GM12878 (cell line): ENCODE data around the gene ARSI. TPM values are rescaled to one million over a fixed set of nuclear protein-coding genes. Genes with fewer than 3 reads are reported as not detected.

Experiments
- ATAC-seq: fragments of 200-7000 bp; cut with Tn5 transposase; 3 replicates; pipeline ENCODE4 v1.9.1; 2020; ENCODE audit warnings: mild to moderate bottlenecking, moderate library complexity
- BruUV-seq: library from RNA; stranded (reverse); fragments of 400-500 nt; replicated peaks from 2 replicates; lab custom pipeline; 2021; lab: Mats Ljungman, UMichigan
- CTCF ChIA-PET: fragments of 300-600 bp; sonication (Branson Sonifier 250); formaldehyde crosslinking; extraction: SDS; loops from one replicate; lab custom pipeline; 2021; ENCODE audit warnings: inconsistent platforms; lab: Yijun Ruan, JAX
- POLR2A ChIA-PET: fragments of 350-600 bp; formaldehyde crosslinking; extraction: SDS; loops from one replicate; lab custom pipeline; 2021; ENCODE audit warnings: inconsistent platforms; lab: Charles Lee
- RAD21 ChIA-PET: fragments of 300-600 bp; sonication (Branson Sonifier 250); formaldehyde crosslinking; loops from one replicate; lab custom pipeline; 2023; ENCODE audit warnings: antibody characterized with exemption; ENCODE audit not compliant: unreplicated experiment; lab: Charles Lee
- SMC1A ChIA-PET: fragments of 300-600 bp; sonication (Branson Sonifier 250); formaldehyde crosslinking; loops from one replicate; lab custom pipeline; 2023; ENCODE audit not compliant: unreplicated experiment, uncharacterized antibody; lab: Charles Lee
- DNase-seq: peaks from one replicate; pipeline ENCODE4 v3.0.0-alpha.2; 2011; ENCODE audit warnings: low read depth, low spot score
- FAIRE-seq: peaks from 3 replicates; lab custom pipeline; 2011; peaks lifted over from hg19 to GRCh38; lab: Jason Lieb, UNC
- H2AFZ ChIP-seq: 2 replicates; pipeline ENCODE4 v1.6.0; 2011; ENCODE audit warnings: low read depth, low read length, control low read depth; ENCODE audit not compliant: control insufficient read depth
- H3K27ac ChIP-seq: 2 replicates; pipeline ENCODE4 v1.5.1; 2011; ENCODE audit warnings: control low read depth; ENCODE audit not compliant: control insufficient read depth, insufficient read depth
- H3K27me3 ChIP-seq, 2 experiments: replicated peaks in 1 of 2; 2 replicates each; pipeline versions ENCODE4 v1.6.0 to v1.6.1; 2011; ENCODE audit warnings: low read length in 1 of 2; ENCODE audit not compliant: control insufficient read depth in 2 of 2, insufficient read depth in 2 of 2
- H3K36me3 ChIP-seq, 2 experiments: 2 replicates each; pipeline ENCODE4 v1.5.1; 2011; ENCODE audit warnings: low read length in 1 of 2; ENCODE audit not compliant: control insufficient read depth in 2 of 2, insufficient read depth in 2 of 2
- H3K4me1 ChIP-seq: 2 replicates; pipeline ENCODE4 v1.6.1; 2011; ENCODE audit warnings: mild to moderate bottlenecking, low read length, moderate library complexity, mixed read lengths; ENCODE audit not compliant: control insufficient read depth, insufficient read depth
- H3K4me2 ChIP-seq: 2 replicates; pipeline ENCODE4 v1.6.0; 2011; ENCODE audit warnings: control low read depth; ENCODE audit not compliant: control insufficient read depth, insufficient read depth
- H3K4me3 ChIP-seq: fragments of 200-600 bp; sonication (generic); 2 replicates; pipeline ENCODE4 v1.5.1; 2016
- H3K79me2 ChIP-seq: 2 replicates; pipeline ENCODE4 v1.6.0; 2011; ENCODE audit warnings: low read length; ENCODE audit not compliant: control insufficient read depth, insufficient read depth
- H3K9ac ChIP-seq: 2 replicates; pipeline ENCODE4 v1.8.0; 2011; ENCODE audit warnings: low read length, control low read depth, mixed read lengths; ENCODE audit not compliant: control insufficient read depth, insufficient read depth
- H3K9me3 ChIP-seq: replicated peaks from 3 replicates; pipeline ENCODE4 v1.5.1; 2011; ENCODE audit warnings: mild to moderate bottlenecking, low read length; ENCODE audit not compliant: control insufficient read depth, insufficient read depth
- H4K20me1 ChIP-seq: 2 replicates; pipeline ENCODE4 v1.6.0; 2011; ENCODE audit not compliant: control insufficient read depth, insufficient read depth
- BCL11A ChIP-seq: IDR thresholded peaks from 2 replicates; pipeline ENCODE4 v1.6.1; 2011; ENCODE audit warnings: low read depth, low read length
- BMI1 ChIP-seq: fragments of 450-650 bp; IDR thresholded peaks from 2 replicates; pipeline ENCODE4 v1.6.1; 2016; ENCODE audit warnings: mild to moderate bottlenecking, moderate library complexity, borderline replicate concordance
- CTCF ChIP-seq, 3 experiments: IDR thresholded peaks in 2 of 3; conservative IDR thresholded peaks in 1 of 3; 2 replicates each; pipeline ENCODE4 v1.5.1; 2011; ENCODE audit warnings: low read depth in 3 of 3, low read length in 3 of 3, mild to moderate bottlenecking in 3 of 3, control low read depth in 2 of 3, moderate library complexity in 2 of 3, inconsistent platforms in 1 of 3, mixed read lengths in 1 of 3; ENCODE audit not compliant: control insufficient read depth in 2 of 3, insufficient read depth in 1 of 3; ENCODE audit errors: extremely low read depth in 1 of 3
- EGR1 ChIP-seq, 2 experiments: IDR thresholded peaks; 1 replicate in 1 of 2; 2 replicates in 1 of 2; pipeline ENCODE4 v1.6.1; 2011 to 2012; ENCODE audit warnings: low read depth in 2 of 2, low read length in 2 of 2, borderline replicate concordance in 1 of 2, mild to moderate bottlenecking in 1 of 2, moderate library complexity in 1 of 2
- SP1 ChIP-seq: IDR thresholded peaks from one replicate; pipeline ENCODE4 v1.6.1; 2011; ENCODE audit warnings: low read depth, low read length
- TARDBP ChIP-seq: IDR thresholded peaks from 2 replicates; pipeline ENCODE4 v1.6.1; 2016; ENCODE audit warnings: borderline replicate concordance
- ZBTB33 ChIP-seq: fragments of 450-650 bp; IDR thresholded peaks from 2 replicates; pipeline ENCODE4 v1.6.1; 2017; ENCODE audit warnings: mild to moderate bottlenecking
- ZBTB4 ChIP-seq: fragments of 450-650 bp; formaldehyde crosslinking; IDR thresholded peaks from 2 replicates; pipeline ENCODE4 v1.4.0; 2022; ENCODE audit warnings: mild to moderate bottlenecking, moderate library complexity
- WGBS: methylation state at CpG from one replicate; pipeline ENCODE4 v1.1.6; 2016; ENCODE audit warnings: low lambda C conversion rate; ENCODE audit not compliant: insufficient replicate concordance, insufficient coverage; ENCODE audit errors: missing lambda C conversion rate; 5-methylcytosine and 5-hydroxymethylcytosine counted together
- in situ Hi-C: fragments of 300-500 bp; cut with MboI; formaldehyde crosslinking; loops from 9 replicates; pipeline ENCODE4 v1.14.3; 2018; ENCODE audit warnings: mixed read lengths
- intact Hi-C: fragments of 100-400 bp; cut with micrococcal nuclease; formaldehyde crosslinking; loops from one replicate; pipeline ENCODE4 v1.14.2; 2022; ENCODE audit not compliant: unreplicated experiment
- polyA plus RNA-seq, 11 experiments: library from polyadenylated mRNA; depleted of rRNA in 4 of 11; unstranded in 6 of 11; stranded (reverse) in 5 of 11; fragments of >200 nt; fragmentation: Nextera tagmentation in 4 of 11; fragmentation: Illumina TruSeq in 1 of 11; extraction: Ambion mirVana in 4 of 11; extraction: Trizol in 1 of 11; gene quantifications; 1 replicate in 1 of 11; 2 replicates in 10 of 11; pipeline versions ENCODE4 v1.2.1 to v1.2.3, GENCODE V29; 2011 to 2016; ENCODE audit warnings: inconsistent platforms in 2 of 11, missing spikeins in 2 of 11, low read depth in 1 of 11
- total RNA-seq, 4 experiments: library from RNA; depleted of rRNA in 3 of 4; stranded (reverse); fragments of >200 nt in 3 of 4; fragmentation: Illumina TruSeq in 1 of 4; extraction: Trizol in 1 of 4; gene quantifications; 2 replicates each; pipeline versions ENCODE4 v1.2.1 to v1.2.3, GENCODE V29; 2013 to 2021

ARSI gene
- total and polyA plus RNA-seq, 10 of the 15 experiments (the other 5 are each of a cell fraction or from before 2014, with no cell fraction given): not detected

GRCh38 chr5:150323092-150323491 is 20.4 kb upstream of the ARSI start:
- FAIRE-seq (no peak), ATAC-seq (no peak), DNase-seq (no peak)
- Histone ChIP-seq H3K4me2 (no peak overlapping the region), H2AFZ (no peak overlapping the region), H3K36me3 (no peaks in the 10 kb centered on the region), H3K27me3 (no peaks in the 10 kb centered on the region; a peak in 1 of 4 replicates), H3K9ac (no peak overlapping the region), H3K79me2 (no peaks in the 10 kb centered on the region), H3K4me3 (no peak overlapping the region), H3K27ac (no peak overlapping the region), H3K4me1 (no peaks in the 10 kb centered on the region), H4K20me1 (no peaks in the 10 kb centered on the region), H3K9me3 (no peaks in the 10 kb centered on the region)
- TF ChIP-seq TARDBP (no peak), CTCF (IDR thresholded peaks at IDR 0.05 in 2 of 3, conservative IDR thresholded peaks at IDR 0.05 in 1 of 3; ENCODE audit: control insufficient read depth in 2 of 3, extremely low read depth in 1 of 3, insufficient read depth in 1 of 3, low read depth in 3 of 3, low read length in 3 of 3) (no peak)
- intact Hi-C loops (no loop called here), in situ Hi-C loops (no loop called here)
- no TSS peak for BruUV-seq
- RAD21 ChIA-PET: no interaction called here
- WGBS: 61% methylated on average over 6 of the region's 6 CpGs
- POLR2A ChIA-PET: interaction anchor here (0.5 kb wide), 1 partner anchor 358 kb away, joined by 3 read pairs; no protein-coding TSS in a partner anchor
- CTCF ChIA-PET: no interaction called here
- SMC1A ChIA-PET: no interaction called here

- Histone ChIP-seq H3K27me3 (peaks cover 0 to 4% of the 10 kb centered on the region in 2 experiments; a peak in 2 of 4 replicates), H2AFZ (no peak overlapping the region), H3K4me3 (no peak overlapping the region), H3K9ac (no peak overlapping the region), H3K27ac (no peak overlapping the region), H3K79me2 (no peaks in the 10 kb centered on the region), H3K36me3 (no peaks in the 10 kb centered on the region), H4K20me1 (no peaks in the 10 kb centered on the region), H3K4me1 (no peaks in the 10 kb centered on the region), H3K9me3 (no peaks in the 10 kb centered on the region), H3K4me2 (no peak overlapping the region)
- intact Hi-C loops: no loop called here
- FAIRE-seq: no peak
- POLR2A ChIA-PET: no interaction called here
- SMC1A ChIA-PET: no interaction called here
- in situ Hi-C loops: no loop called here
- no TSS peak for BruUV-seq
- RAD21 ChIA-PET: no interaction called here
- CTCF ChIA-PET: no interaction called here
- no peak for DNase-seq
- no peak for ATAC-seq
- TF ChIP-seq BCL11A: no peak
- no peak for TF ChIP-seq ZBTB33
- TF ChIP-seq SP1: no peak
- TF ChIP-seq EGR1 (IDR thresholded peaks at IDR 0.05; ENCODE audit: borderline replicate concordance in 1 of 2, low read depth in 2 of 2, low read length in 2 of 2): no peak
- no peak for TF ChIP-seq ZBTB4 (CRISPR knock-in tag)
- no peak for TF ChIP-seq BMI1
Measured at GRCh38 chr5:150322202-150322601, 19.5 kb upstream of the ARSI start.
